K562 (cell line): ENCODE data around the gene GRM2.

Experiments used
- CTCF ChIP-seq, 3 experiments: IDR thresholded peaks in 2 of 3; conservative IDR thresholded peaks in 1 of 3; 2 replicates each; pipeline ENCODE4 v1.5.1; 2011 to 2012; ENCODE audit warnings: low read length in 3 of 3, mild to moderate bottlenecking in 3 of 3, control low read depth in 2 of 3, improper control_type of control experiment in 1 of 3, inconsistent platforms in 1 of 3, low read depth in 1 of 3, mixed read lengths in 1 of 3, moderate library complexity in 1 of 3; ENCODE audit not compliant: insufficient read depth in 2 of 3
- DNMT1 ChIP-seq: fragments of 450-650 bp; IDR thresholded peaks from 2 replicates; pipeline ENCODE4 v1.6.1; 2016; ENCODE audit warnings: antibody characterized with exemption, mild to moderate bottlenecking
- ELF1 ChIP-seq: fragments of 200-800 bp; sonication (Bioruptor generic); IDR thresholded peaks from 2 replicates; pipeline ENCODE4 v1.6.1; 2016; ENCODE audit warnings: missing genetic modification characterization, missing compliant biosample characterization
- ELF2 ChIP-seq: fragments of 250-450 bp; sonication (Bioruptor Pico); IDR thresholded peaks from 2 replicates; pipeline ENCODE4 v1.5.0; 2021; ENCODE audit warnings: mild to moderate bottlenecking
- GABPB1 ChIP-seq: sonication (generic); formaldehyde crosslinking; IDR thresholded peaks from 2 replicates; pipeline ENCODE4 v1.8.0; 2022; ENCODE audit warnings: mild to moderate bottlenecking, missing genetic modification reagents
- GTF2B ChIP-seq: IDR thresholded peaks from 2 replicates; pipeline ENCODE4 v1.6.1; 2011; ENCODE audit not compliant: insufficient read length; ENCODE audit errors: extremely low read depth
- HMGXB4 ChIP-seq: sonication (generic); formaldehyde crosslinking; IDR thresholded peaks from 2 replicates; pipeline ENCODE4 v1.8.1; 2023; ENCODE audit warnings: mild to moderate bottlenecking, missing genetic modification reagents
- IRF1 ChIP-seq: sonication (generic); formaldehyde crosslinking; IDR thresholded peaks from 2 replicates; pipeline ENCODE4 v1.8.0; 2022; ENCODE audit warnings: missing genetic modification reagents, mild to moderate bottlenecking, borderline replicate concordance
- MAFG ChIP-seq: fragments of 450-650 bp; conservative IDR thresholded peaks from 2 replicates; pipeline ENCODE4 v1.6.1; 2016; ENCODE audit warnings: missing genetic modification characterization, missing compliant biosample characterization
- MAZ ChIP-seq, 2 experiments: fragments of 450-650 bp in 1 of 2; sonication (generic) in 1 of 2; formaldehyde crosslinking; IDR thresholded peaks in 1 of 2; conservative IDR thresholded peaks in 1 of 2; 2 replicates each; pipeline versions ENCODE4 v1.4.0 to v1.5.0; 2020; ENCODE audit warnings: mild to moderate bottlenecking in 1 of 2, missing genetic modification reagents in 1 of 2
- USF2 ChIP-seq: sonication (generic); formaldehyde crosslinking; IDR thresholded peaks from 2 replicates; pipeline ENCODE4 v1.5.0; 2020; ENCODE audit warnings: missing genetic modification reagents
- ZNF121 ChIP-seq: sonication (generic); formaldehyde crosslinking; conservative IDR thresholded peaks from 2 replicates; pipeline ENCODE4 v1.8.0; 2022; ENCODE audit warnings: missing genetic modification reagents
- ZNF197 ChIP-seq: fragments of 200-800 bp; sonication (Bioruptor generic); IDR thresholded peaks from 2 replicates; pipeline ENCODE4 v1.6.1; 2016; ENCODE audit warnings: low read depth, missing genetic modification characterization, missing compliant biosample characterization

- TF ChIP-seq MAZ (CRISPR knock-in tag; conservative IDR thresholded peaks at IDR 0.05 in 1 of 2, IDR thresholded peaks at IDR 0.05 in 1 of 2), result no peak
- TF ChIP-seq CTCF (IDR thresholded peaks at IDR 0.05 in 2 of 3, conservative IDR thresholded peaks at IDR 0.05 in 1 of 3; ENCODE audit: insufficient read depth in 2 of 3, low read depth in 1 of 3, low read length in 3 of 3), result no peak
- TF ChIP-seq MAFG, result no peak
- TF ChIP-seq IRF1 (CRISPR knock-in tag), result no peak
- TF ChIP-seq HMGXB4 (CRISPR knock-in tag), result no peak
- TF ChIP-seq ELF2, result no peak
- TF ChIP-seq USF2 (CRISPR knock-in tag), result no peak
- TF ChIP-seq ZNF121, result no peak
- no peak for TF ChIP-seq ELF1 (tag)
- no peak for TF ChIP-seq GABPB1 (CRISPR knock-in tag)
- TF ChIP-seq DNMT1, result no peak
- TF ChIP-seq ZNF197 (CRISPR knock-in tag), result no peak
- no peak for TF ChIP-seq GTF2B
These were observed 52.3 kb downstream of the GRM2 start for GRCh38 chr3:51759203-51759602.
